ENCODE data around the gene KCNH8. TPM values are rescaled to one million over a fixed set of nuclear protein-coding genes. Genes with fewer than 3 reads are reported as not detected.

KCNH8 gene
- total and polyA plus RNA-seq, 2 experiments from 2014 or later: not detected

- Histone ChIP-seq H3F3A (ENCODE audit: insufficient read depth) (no peaks in the 10 kb centered on the region), H3K9ac (no peak overlapping the region), H3K4me2 (ENCODE audit: unreplicated experiment) (no peak overlapping the region), H4K20me1 (ENCODE audit: insufficient read depth) (no peaks in the 10 kb centered on the region), H3K27ac (no peak overlapping the region), H3K9me3 (ENCODE audit: low read depth) (no peaks in the 10 kb centered on the region), H3K4me1 (ENCODE audit: insufficient read depth) (no peaks in the 10 kb centered on the region), H3K79me2 (ENCODE audit: insufficient read depth) (no peaks in the 10 kb centered on the region), H3K4me3 (no peak overlapping the region), H3K9me2 (ENCODE audit: insufficient read depth) (no peaks in the 10 kb centered on the region), H2AFZ (no peak overlapping the region), H3K36me3 (ENCODE audit: low read depth) (no peaks in the 10 kb centered on the region), H3K27me3 (replicated peaks; ENCODE audit: insufficient read depth) (no peaks in the 10 kb centered on the region)
- TF ChIP-seq EZH2 (IDR thresholded peaks at IDR 0.05; ENCODE audit: insufficient read depth, poor library complexity, severe bottlenecking) (no peak), EZH2phosphoT487 (IDR thresholded peaks at IDR 0.05; ENCODE audit: insufficient read depth, low read depth) (no peak)
- DNase-seq: no peak
- 4 to 6% methylated on average over 3 of the region's 3 CpGs for WGBS, 2 experiments (ENCODE audit: low coverage in 1 of 2, low lambda C conversion rate in 2 of 2, missing lambda C conversion rate in 2 of 2)
- in situ Hi-C loops (cut with MboI): no loop called here
These were observed 325.8 kb downstream of the KCNH8 start for GRCh38 chr3:19473971-19474580.

GRCh38 chr3:19476281-19476680, 328.0 kb downstream of the KCNH8 start:
- no peak for DNase-seq
- no peaks in the 10 kb centered on the region for H3K4me1 ChIP-seq (ENCODE audit: insufficient read depth)

GRCh38 chr3:19485267-19485666, 337.0 kb downstream of the KCNH8 start:
- DNase-seq: no peak
- Histone ChIP-seq H3K79me2 (ENCODE audit: insufficient read depth) (no peaks in the 10 kb centered on the region), H3F3A (ENCODE audit: insufficient read depth) (no peaks in the 10 kb centered on the region), H3K27ac (no peak overlapping the region), H3K36me3 (ENCODE audit: low read depth) (no peaks in the 10 kb centered on the region), H3K4me2 (ENCODE audit: unreplicated experiment) (no peak overlapping the region), H3K9me2 (ENCODE audit: insufficient read depth) (no peaks in the 10 kb centered on the region), H2AFZ (no peak overlapping the region), H4K20me1 (ENCODE audit: insufficient read depth) (no peaks in the 10 kb centered on the region), H3K4me3 (no peak overlapping the region), H3K9ac (no peak overlapping the region), H3K27me3 (replicated peaks; ENCODE audit: insufficient read depth) (no peaks in the 10 kb centered on the region), H3K4me1 (ENCODE audit: insufficient read depth) (no peaks in the 10 kb centered on the region), H3K9me3 (ENCODE audit: low read depth) (no peaks in the 10 kb centered on the region)
- in situ Hi-C loops (cut with MboI): no loop called here
- 30 to 31% methylated on average over 3 of the region's 3 CpGs for WGBS, 2 experiments (ENCODE audit: low coverage in 1 of 2, low lambda C conversion rate in 2 of 2, missing lambda C conversion rate in 2 of 2)
- TF ChIP-seq EZH2phosphoT487 (IDR thresholded peaks at IDR 0.05; ENCODE audit: insufficient read depth, low read depth) (no peak), EZH2 (IDR thresholded peaks at IDR 0.05; ENCODE audit: insufficient read depth, poor library complexity, severe bottlenecking) (no peak)

More at GRCh38 chr3:19476281-19476680, 328.0 kb downstream of the KCNH8 start:
- no peak for TF ChIP-seq EZH2phosphoT487 (IDR thresholded peaks at IDR 0.05; ENCODE audit: insufficient read depth, low read depth)
- no peak for TF ChIP-seq EZH2 (IDR thresholded peaks at IDR 0.05; ENCODE audit: insufficient read depth, poor library complexity, severe bottlenecking)
- Histone ChIP-seq H3K27me3 (replicated peaks; ENCODE audit: insufficient read depth) (no peaks in the 10 kb centered on the region), H3K79me2 (ENCODE audit: insufficient read depth) (no peaks in the 10 kb centered on the region), H4K20me1 (ENCODE audit: insufficient read depth) (no peaks in the 10 kb centered on the region), H3K4me2 (ENCODE audit: unreplicated experiment) (no peak overlapping the region), H3K36me3 (ENCODE audit: low read depth) (no peaks in the 10 kb centered on the region), H3K9me3 (ENCODE audit: low read depth) (no peaks in the 10 kb centered on the region), H3F3A (ENCODE audit: insufficient read depth) (no peaks in the 10 kb centered on the region), H3K9ac (no peak overlapping the region), H3K4me3 (no peak overlapping the region), H3K9me2 (ENCODE audit: insufficient read depth) (no peaks in the 10 kb centered on the region), H3K27ac (no peak overlapping the region), H2AFZ (no peak overlapping the region)
- in situ Hi-C loops (cut with MboI): no loop called here
- 28 to 45% methylated on average over 7 of the region's 7 CpGs for WGBS, 2 experiments (ENCODE audit: low coverage in 1 of 2, low lambda C conversion rate in 2 of 2, missing lambda C conversion rate in 2 of 2)

GRCh38 chr3:19487386-19487785, 339.1 kb downstream of the KCNH8 start:
- in situ Hi-C loops (cut with MboI): no loop called here
- H3K4me2 ChIP-seq (ENCODE audit: unreplicated experiment): no peak overlapping the region
- H3F3A ChIP-seq (ENCODE audit: insufficient read depth): no peaks in the 10 kb centered on the region
- H3K4me1 ChIP-seq (ENCODE audit: insufficient read depth): no peaks in the 10 kb centered on the region
- no peaks in the 10 kb centered on the region for H3K27me3 ChIP-seq (replicated peaks; ENCODE audit: insufficient read depth)
- no peak overlapping the region for H3K9ac ChIP-seq
- 27% methylated on average over 6 of the region's 6 CpGs for WGBS, 2 experiments (ENCODE audit: low coverage in 1 of 2, low lambda C conversion rate in 2 of 2, missing lambda C conversion rate in 2 of 2)
- DNase-seq: no peak
- no peaks in the 10 kb centered on the region for H3K9me3 ChIP-seq (ENCODE audit: low read depth)
- no peak for TF ChIP-seq EZH2 (IDR thresholded peaks at IDR 0.05; ENCODE audit: insufficient read depth, poor library complexity, severe bottlenecking)
- no peak for TF ChIP-seq EZH2phosphoT487 (IDR thresholded peaks at IDR 0.05; ENCODE audit: insufficient read depth, low read depth)
- no peak overlapping the region for H2AFZ ChIP-seq
- no peaks in the 10 kb centered on the region for H3K79me2 ChIP-seq (ENCODE audit: insufficient read depth)
- H3K4me3 ChIP-seq: no peak overlapping the region
- no peaks in the 10 kb centered on the region for H3K9me2 ChIP-seq (ENCODE audit: insufficient read depth)
- no peaks in the 10 kb centered on the region for H3K36me3 ChIP-seq (ENCODE audit: low read depth)
- no peaks in the 10 kb centered on the region for H4K20me1 ChIP-seq (ENCODE audit: insufficient read depth)
- H3K27ac ChIP-seq: no peak overlapping the region
